GM23338 (cell line): ENCODE data around the gene DCLK3. TPM values are rescaled to one million over a fixed set of nuclear protein-coding genes. Genes with fewer than 3 reads are reported as not detected.

Experiments
- ATAC-seq: fragments of 200-7000 bp; cut with Tn5 transposase; 3 replicates; pipeline ENCODE4 v1.9.1; 2020
- DNase-seq: peaks from one replicate; pipeline ENCODE4 v3.0.0-alpha.2; 2015; ENCODE audit warnings: low spot score
- H2AFZ ChIP-seq: fragments of 200-600 bp; sonication (generic); 2 replicates; pipeline ENCODE4 v1.8.0; 2016; ENCODE audit warnings: antibody characterized with exemption, mild to moderate bottlenecking, moderate library complexity
- H3F3A ChIP-seq: fragments of 200-600 bp; sonication (generic); replicated peaks from 2 replicates; pipeline ENCODE4 v1.8.0; 2017; ENCODE audit warnings: antibody characterized with exemption, mixed run types, low read depth
- H3K27ac ChIP-seq: fragments of 200-600 bp; sonication (generic); 2 replicates; pipeline ENCODE4 v1.6.1; 2016; ENCODE audit warnings: low read depth
- H3K27me3 ChIP-seq: fragments of 200-600 bp; sonication (generic); 2 replicates; pipeline ENCODE4 v1.8.0; 2016; ENCODE audit warnings: mild to moderate bottlenecking, mixed run types, moderate library complexity; ENCODE audit not compliant: insufficient read depth
- H3K36me3 ChIP-seq: fragments of 200-600 bp; sonication (generic); 2 replicates; pipeline ENCODE4 v1.8.0; 2016; ENCODE audit warnings: mild to moderate bottlenecking; ENCODE audit not compliant: insufficient read depth
- H3K4me1 ChIP-seq: fragments of 200-600 bp; sonication (generic); 2 replicates; pipeline ENCODE4 v1.8.0; 2016; ENCODE audit warnings: mild to moderate bottlenecking, moderate library complexity; ENCODE audit not compliant: insufficient read depth
- H3K4me2 ChIP-seq: fragments of 200-600 bp; sonication (generic); 2 replicates; pipeline ENCODE4 v1.7.1; 2017; ENCODE audit warnings: mixed run types
- H3K4me3 ChIP-seq: fragments of 200-600 bp; sonication (generic); 2 replicates; pipeline ENCODE4 v1.6.1; 2016; ENCODE audit warnings: mixed run types
- H3K79me2 ChIP-seq: fragments of 200-600 bp; sonication (generic); replicated peaks from 2 replicates; pipeline ENCODE4 v1.8.0; 2017; ENCODE audit warnings: mild to moderate bottlenecking; ENCODE audit not compliant: insufficient read depth
- H3K9me2 ChIP-seq: fragments of 200-600 bp; sonication (generic); 2 replicates; pipeline ENCODE4 v1.8.0; 2017; ENCODE audit not compliant: insufficient read depth
- H4K20me1 ChIP-seq: fragments of 200-600 bp; sonication (generic); replicated peaks from 2 replicates; pipeline ENCODE4 v1.8.0; 2017; ENCODE audit warnings: mild to moderate bottlenecking; ENCODE audit not compliant: insufficient read depth
- H3K27ac Mint-ChIP-seq: 2 replicates; pipeline ENCODE4 v1.8.0; 2020; ENCODE audit warnings: inconsistent platforms, mild to moderate bottlenecking, moderate library complexity, mixed read lengths
- H3K27me3 Mint-ChIP-seq: 3 replicates; pipeline ENCODE4 v1.8.0; 2022; ENCODE audit warnings: low read depth, mild to moderate bottlenecking, moderate library complexity, mixed read lengths, inconsistent platforms; ENCODE audit not compliant: insufficient read depth, poor library complexity
- H3K36me3 Mint-ChIP-seq: 3 replicates; pipeline ENCODE4 v1.8.0; 2021; ENCODE audit warnings: low read depth, mild to moderate bottlenecking, inconsistent platforms, moderate library complexity, mixed read lengths
- H3K4me1 Mint-ChIP-seq: 3 replicates; pipeline ENCODE4 v1.8.0; 2020; ENCODE audit warnings: mild to moderate bottlenecking, inconsistent platforms, mixed read lengths
- H3K4me3 Mint-ChIP-seq: 3 replicates; pipeline ENCODE4 v1.8.0; 2021; ENCODE audit warnings: moderate library complexity, mild to moderate bottlenecking, inconsistent platforms, mixed read lengths
- H3K9me3 Mint-ChIP-seq: 3 replicates; pipeline ENCODE4 v1.8.0; 2020; ENCODE audit warnings: moderate library complexity, mild to moderate bottlenecking, inconsistent platforms, mixed read lengths
- CREB1 ChIP-seq: fragments of 250-450 bp; sonication (Bioruptor Pico); IDR thresholded peaks from 2 replicates; pipeline ENCODE4 v1.5.0; 2020; ENCODE audit warnings: low read depth, mild to moderate bottlenecking, moderate library complexity
- ETS1 ChIP-seq: IDR thresholded peaks from 2 replicates; pipeline ENCODE4 v1.6.1; 2016; ENCODE audit warnings: antibody characterized with exemption
- EZH2 ChIP-seq: fragments of 200-600 bp; sonication (generic); IDR thresholded peaks from one replicate; pipeline ENCODE4 v1.8.0; 2017; ENCODE audit warnings: antibody characterized with exemption, mild to moderate bottlenecking, low read depth; ENCODE audit not compliant: unreplicated experiment
- EZH2phosphoT487 ChIP-seq: fragments of 200-600 bp; sonication (generic); IDR thresholded peaks from one replicate; pipeline ENCODE4 v1.8.1; 2018; ENCODE audit warnings: antibody characterized with exemption; ENCODE audit not compliant: unreplicated experiment
- JUNB ChIP-seq: IDR thresholded peaks from one replicate; pipeline ENCODE4 v1.6.1; 2016; ENCODE audit warnings: antibody characterized with exemption; ENCODE audit not compliant: unreplicated experiment
- NANOG ChIP-seq: IDR thresholded peaks from 2 replicates; pipeline ENCODE4 v1.6.1; 2016; ENCODE audit warnings: antibody characterized with exemption, borderline replicate concordance
- POLR2AphosphoS5 ChIP-seq: IDR thresholded peaks from 2 replicates; pipeline ENCODE4 v1.6.1; 2016; ENCODE audit warnings: antibody characterized with exemption, low read depth
- STAT1 ChIP-seq: IDR thresholded peaks from one replicate; pipeline ENCODE4 v1.6.1; 2016; ENCODE audit warnings: antibody characterized with exemption; ENCODE audit not compliant: unreplicated experiment
- ZNF114 ChIP-seq: fragments of 250-450 bp; sonication (Bioruptor Pico); IDR thresholded peaks from 2 replicates; pipeline ENCODE4 v1.5.0; 2020; ENCODE audit warnings: mild to moderate bottlenecking, moderate library complexity
- ZNF331 ChIP-seq: fragments of 250-450 bp; sonication (Bioruptor Pico); IDR thresholded peaks from 2 replicates; pipeline ENCODE4 v1.5.0; 2020; ENCODE audit warnings: low read depth, mild to moderate bottlenecking, moderate library complexity
- polyA plus RNA-seq: library from polyadenylated mRNA; unstranded; fragments of >200 nt; fragmentation: Nextera tagmentation; extraction: Ambion mirVana; gene quantifications from 2 replicates; pipeline ENCODE4 v1.2.1, GENCODE V29; 2016
- total RNA-seq: library from RNA; depleted of rRNA; stranded (reverse); fragments of >200 nt; shearing (Covaris generic); gene quantifications from 2 replicates; pipeline ENCODE4 v1.2.3, GENCODE V29; 2014
- TF ChIP-seq, protein P1 (sequence below), 2 experiments: fragments of 200-600 bp in 1 of 2; sonication (generic) in 1 of 2; conservative IDR thresholded peaks; 2 replicates each; pipeline versions ENCODE4 v1.5.1 to v1.6.1; 2016 to 2017; ENCODE audit warnings: antibody characterized with exemption in 2 of 2, low read depth in 2 of 2, mild to moderate bottlenecking in 2 of 2, moderate library complexity in 1 of 2
- TF ChIP-seq, protein P2 (sequence below): fragments of 250-450 bp; sonication (Bioruptor Pico); IDR thresholded peaks from 2 replicates; pipeline ENCODE4 v1.5.0; 2020; ENCODE audit warnings: mild to moderate bottlenecking, moderate library complexity

DCLK3 gene
- total and polyA plus RNA-seq, 2 experiments from 2014 or later = 0.40 to 0.66 TPM

GRCh38 chr3:36686516-36686915 lies 77.8 kb downstream of the DCLK3 start (continued):
- TF ChIP-seq, protein P1, sequence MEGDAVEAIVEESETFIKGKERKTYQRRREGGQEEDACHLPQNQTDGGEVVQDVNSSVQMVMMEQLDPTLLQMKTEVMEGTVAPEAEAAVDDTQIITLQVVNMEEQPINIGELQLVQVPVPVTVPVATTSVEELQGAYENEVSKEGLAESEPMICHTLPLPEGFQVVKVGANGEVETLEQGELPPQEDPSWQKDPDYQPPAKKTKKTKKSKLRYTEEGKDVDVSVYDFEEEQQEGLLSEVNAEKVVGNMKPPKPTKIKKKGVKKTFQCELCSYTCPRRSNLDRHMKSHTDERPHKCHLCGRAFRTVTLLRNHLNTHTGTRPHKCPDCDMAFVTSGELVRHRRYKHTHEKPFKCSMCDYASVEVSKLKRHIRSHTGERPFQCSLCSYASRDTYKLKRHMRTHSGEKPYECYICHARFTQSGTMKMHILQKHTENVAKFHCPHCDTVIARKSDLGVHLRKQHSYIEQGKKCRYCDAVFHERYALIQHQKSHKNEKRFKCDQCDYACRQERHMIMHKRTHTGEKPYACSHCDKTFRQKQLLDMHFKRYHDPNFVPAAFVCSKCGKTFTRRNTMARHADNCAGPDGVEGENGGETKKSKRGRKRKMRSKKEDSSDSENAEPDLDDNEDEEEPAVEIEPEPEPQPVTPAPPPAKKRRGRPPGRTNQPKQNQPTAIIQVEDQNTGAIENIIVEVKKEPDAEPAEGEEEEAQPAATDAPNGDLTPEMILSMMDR (conservative IDR thresholded peaks at IDR 0.05; ENCODE audit: low read depth in 2 of 2) = no peak
- no peak for TF ChIP-seq ETS1
- TF ChIP-seq CREB1 (CRISPR knock-in tag) = no peak
- TF ChIP-seq ZNF331 = no peak
- TF ChIP-seq POLR2AphosphoS5 = no peak
- no peak for TF ChIP-seq JUNB
- no peak for TF ChIP-seq EZH2

DNA sequence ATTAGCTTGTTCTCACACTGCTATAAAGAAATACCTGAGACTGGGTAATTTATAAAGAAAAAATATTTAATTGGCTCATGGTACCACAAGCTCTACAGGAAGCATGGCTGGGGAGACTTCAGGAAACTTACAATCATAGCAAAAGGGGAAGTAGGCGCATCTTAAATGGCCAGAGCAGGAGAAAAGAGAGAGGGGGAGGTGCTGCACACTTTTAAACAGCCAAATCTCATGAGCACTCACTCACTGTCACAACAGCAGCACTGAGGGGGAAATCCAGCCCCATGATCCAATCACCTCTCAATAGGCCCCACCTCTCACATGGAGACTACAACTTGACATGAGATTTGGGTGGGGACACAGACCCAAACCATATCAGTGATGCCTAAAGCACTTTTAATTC lies 82.5 kb downstream of the DCLK3 start:
- Histone ChIP-seq H3K27ac (no peak overlapping the region), H3K4me3 (no peak overlapping the region), H3K4me1 (no peaks in the 10 kb centered on the region), H3K27me3 (no peaks in the 10 kb centered on the region), H3F3A (no peaks in the 10 kb centered on the region), H3K4me2 (no peak overlapping the region), H3K79me2 (no peaks in the 10 kb centered on the region), H3K9me2 (0 out of 2 replicates have a peak, but pooled peaks cover 4% of the 10 kb centered on the region), H3K36me3 (no peaks in the 10 kb centered on the region), H4K20me1 (no peaks in the 10 kb centered on the region), H2AFZ (no peak overlapping the region)
- DNase-seq (no peak), ATAC-seq (no peak)
- H3K9me3 Mint-ChIP-seq = peaks cover 27% of the 10 kb centered on the region
- peaks cover 2% of the 10 kb centered on the region for H3K27me3 Mint-ChIP-seq
- H3K4me3 Mint-ChIP-seq = no peak overlapping the region
- H3K4me1 Mint-ChIP-seq = 0 out of 3 replicates have a peak, but pooled peaks cover 4% of the 10 kb centered on the region
- peaks cover 17% of the 10 kb centered on the region for H3K36me3 Mint-ChIP-seq
- H3K27ac Mint-ChIP-seq = no peak overlapping the region
- no peak for TF ChIP-seq EZH2phosphoT487
- no peak for TF ChIP-seq ETS1
- TF ChIP-seq POLR2AphosphoS5 = no peak
- TF ChIP-seq, protein P2, sequence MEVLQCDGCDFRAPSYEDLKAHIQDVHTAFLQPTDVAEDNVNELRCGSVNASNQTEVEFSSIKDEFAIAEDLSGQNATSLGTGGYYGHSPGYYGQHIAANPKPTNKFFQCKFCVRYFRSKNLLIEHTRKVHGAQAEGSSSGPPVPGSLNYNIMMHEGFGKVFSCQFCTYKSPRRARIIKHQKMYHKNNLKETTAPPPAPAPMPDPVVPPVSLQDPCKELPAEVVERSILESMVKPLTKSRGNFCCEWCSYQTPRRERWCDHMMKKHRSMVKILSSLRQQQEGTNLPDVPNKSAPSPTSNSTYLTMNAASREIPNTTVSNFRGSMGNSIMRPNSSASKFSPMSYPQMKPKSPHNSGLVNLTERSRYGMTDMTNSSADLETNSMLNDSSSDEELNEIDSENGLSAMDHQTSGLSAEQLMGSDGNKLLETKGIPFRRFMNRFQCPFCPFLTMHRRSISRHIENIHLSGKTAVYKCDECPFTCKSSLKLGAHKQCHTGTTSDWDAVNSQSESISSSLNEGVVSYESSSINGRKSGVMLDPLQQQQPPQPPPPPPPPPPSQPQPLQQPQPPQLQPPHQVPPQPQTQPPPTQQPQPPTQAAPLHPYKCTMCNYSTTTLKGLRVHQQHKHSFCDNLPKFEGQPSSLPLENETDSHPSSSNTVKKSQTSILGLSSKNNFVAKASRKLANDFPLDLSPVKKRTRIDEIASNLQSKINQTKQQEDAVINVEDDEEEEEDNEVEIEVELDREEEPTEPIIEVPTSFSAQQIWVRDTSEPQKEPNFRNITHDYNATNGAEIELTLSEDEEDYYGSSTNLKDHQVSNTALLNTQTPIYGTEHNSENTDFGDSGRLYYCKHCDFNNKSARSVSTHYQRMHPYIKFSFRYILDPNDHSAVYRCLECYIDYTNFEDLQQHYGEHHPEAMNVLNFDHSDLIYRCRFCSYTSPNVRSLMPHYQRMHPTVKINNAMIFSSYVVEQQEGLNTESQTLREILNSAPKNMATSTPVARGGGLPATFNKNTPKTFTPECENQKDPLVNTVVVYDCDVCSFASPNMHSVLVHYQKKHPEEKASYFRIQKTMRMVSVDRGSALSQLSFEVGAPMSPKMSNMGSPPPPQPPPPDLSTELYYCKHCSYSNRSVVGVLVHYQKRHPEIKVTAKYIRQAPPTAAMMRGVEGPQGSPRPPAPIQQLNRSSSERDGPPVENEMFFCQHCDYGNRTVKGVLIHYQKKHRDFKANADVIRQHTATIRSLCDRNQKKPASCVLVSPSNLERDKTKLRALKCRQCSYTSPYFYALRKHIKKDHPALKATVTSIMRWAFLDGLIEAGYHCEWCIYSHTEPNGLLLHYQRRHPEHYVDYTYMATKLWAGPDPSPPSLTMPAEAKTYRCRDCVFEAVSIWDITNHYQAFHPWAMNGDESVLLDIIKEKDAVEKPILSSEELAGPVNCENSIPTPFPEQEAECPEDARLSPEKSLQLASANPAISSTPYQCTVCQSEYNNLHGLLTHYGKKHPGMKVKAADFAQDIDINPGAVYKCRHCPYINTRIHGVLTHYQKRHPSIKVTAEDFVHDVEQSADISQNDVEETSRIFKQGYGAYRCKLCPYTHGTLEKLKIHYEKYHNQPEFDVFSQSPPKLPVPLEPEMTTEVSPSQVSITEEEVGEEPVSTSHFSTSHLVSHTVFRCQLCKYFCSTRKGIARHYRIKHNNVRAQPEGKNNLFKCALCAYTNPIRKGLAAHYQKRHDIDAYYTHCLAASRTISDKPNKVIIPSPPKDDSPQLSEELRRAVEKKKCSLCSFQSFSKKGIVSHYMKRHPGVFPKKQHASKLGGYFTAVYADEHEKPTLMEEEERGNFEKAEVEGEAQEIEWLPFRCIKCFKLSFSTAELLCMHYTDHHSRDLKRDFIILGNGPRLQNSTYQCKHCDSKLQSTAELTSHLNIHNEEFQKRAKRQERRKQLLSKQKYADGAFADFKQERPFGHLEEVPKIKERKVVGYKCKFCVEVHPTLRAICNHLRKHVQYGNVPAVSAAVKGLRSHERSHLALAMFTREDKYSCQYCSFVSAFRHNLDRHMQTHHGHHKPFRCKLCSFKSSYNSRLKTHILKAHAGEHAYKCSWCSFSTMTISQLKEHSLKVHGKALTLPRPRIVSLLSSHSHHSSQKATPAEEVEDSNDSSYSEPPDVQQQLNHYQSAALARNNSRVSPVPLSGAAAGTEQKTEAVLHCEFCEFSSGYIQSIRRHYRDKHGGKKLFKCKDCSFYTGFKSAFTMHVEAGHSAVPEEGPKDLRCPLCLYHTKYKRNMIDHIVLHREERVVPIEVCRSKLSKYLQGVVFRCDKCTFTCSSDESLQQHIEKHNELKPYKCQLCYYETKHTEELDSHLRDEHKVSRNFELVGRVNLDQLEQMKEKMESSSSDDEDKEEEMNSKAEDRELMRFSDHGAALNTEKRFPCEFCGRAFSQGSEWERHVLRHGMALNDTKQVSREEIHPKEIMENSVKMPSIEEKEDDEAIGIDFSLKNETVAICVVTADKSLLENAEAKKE (CRISPR knock-in tag) = no peak
- no peak for TF ChIP-seq CREB1 (CRISPR knock-in tag)
- TF ChIP-seq JUNB = no peak
- TF ChIP-seq, protein P1 (conservative IDR thresholded peaks at IDR 0.05; ENCODE audit: low read depth in 2 of 2) = no peak
- no peak for TF ChIP-seq EZH2
- TF ChIP-seq ZNF114 (CRISPR knock-in tag) = no peak
- no peak for TF ChIP-seq NANOG
- no peak for TF ChIP-seq ZNF331
- no peak for TF ChIP-seq STAT1
